ENCODE data around the gene MTA1. TPM values are rescaled to one million over a fixed set of nuclear protein-coding genes. Genes with fewer than 3 reads are reported as not detected.

MTA1 gene
- total RNA-seq, 4 donors from 2014 or later, result 34.3 to 75.0 (median 49.2) TPM

GRCh38 chr14:105503935-105504692, 84.5 kb downstream of the MTA1 start:
- TF ChIP-seq, protein P1, sequence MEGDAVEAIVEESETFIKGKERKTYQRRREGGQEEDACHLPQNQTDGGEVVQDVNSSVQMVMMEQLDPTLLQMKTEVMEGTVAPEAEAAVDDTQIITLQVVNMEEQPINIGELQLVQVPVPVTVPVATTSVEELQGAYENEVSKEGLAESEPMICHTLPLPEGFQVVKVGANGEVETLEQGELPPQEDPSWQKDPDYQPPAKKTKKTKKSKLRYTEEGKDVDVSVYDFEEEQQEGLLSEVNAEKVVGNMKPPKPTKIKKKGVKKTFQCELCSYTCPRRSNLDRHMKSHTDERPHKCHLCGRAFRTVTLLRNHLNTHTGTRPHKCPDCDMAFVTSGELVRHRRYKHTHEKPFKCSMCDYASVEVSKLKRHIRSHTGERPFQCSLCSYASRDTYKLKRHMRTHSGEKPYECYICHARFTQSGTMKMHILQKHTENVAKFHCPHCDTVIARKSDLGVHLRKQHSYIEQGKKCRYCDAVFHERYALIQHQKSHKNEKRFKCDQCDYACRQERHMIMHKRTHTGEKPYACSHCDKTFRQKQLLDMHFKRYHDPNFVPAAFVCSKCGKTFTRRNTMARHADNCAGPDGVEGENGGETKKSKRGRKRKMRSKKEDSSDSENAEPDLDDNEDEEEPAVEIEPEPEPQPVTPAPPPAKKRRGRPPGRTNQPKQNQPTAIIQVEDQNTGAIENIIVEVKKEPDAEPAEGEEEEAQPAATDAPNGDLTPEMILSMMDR (IDR thresholded peaks at IDR 0.05; ENCODE audit: low read depth), result no peak

DNA sequence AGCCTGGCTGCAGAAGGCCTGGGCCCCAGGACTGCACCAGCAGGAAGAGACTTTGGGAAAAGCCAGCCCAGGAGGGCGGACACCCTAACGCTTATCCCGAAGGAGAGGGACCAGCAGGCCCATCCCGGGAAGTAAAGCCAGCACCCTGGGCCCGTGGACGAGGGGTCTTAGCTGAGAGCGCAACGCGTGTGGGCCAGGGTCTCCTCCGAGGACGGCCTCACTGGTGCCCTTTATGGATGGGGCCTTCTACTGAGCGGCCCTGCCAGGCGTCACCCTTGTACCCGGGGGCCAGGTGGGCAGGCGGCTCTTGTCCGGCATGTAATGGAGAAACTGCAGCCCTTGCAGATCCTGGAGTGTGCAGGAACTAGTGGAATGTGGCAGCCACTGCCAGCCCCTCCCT, 85.5 kb downstream of the MTA1 start:
- TF ChIP-seq, protein P1 (IDR thresholded peaks at IDR 0.05; ENCODE audit: low read depth), result no peak

- TF ChIP-seq, protein P1 (IDR thresholded peaks at IDR 0.05; ENCODE audit: low read depth), result no peak
These were observed 87.6 kb downstream of the MTA1 start for GRCh38 chr14:105507247-105507646.

GRCh38 chr14:105508069-105508468, 88.4 kb downstream of the MTA1 start:
- TF ChIP-seq, protein P1 (IDR thresholded peaks at IDR 0.05; ENCODE audit: low read depth), result no peak

GRCh38 chr14:105508601-105509000, 89.0 kb downstream of the MTA1 start:
- TF ChIP-seq, protein P1 (IDR thresholded peaks at IDR 0.05; ENCODE audit: low read depth), result no peak

GRCh38 chr14:105517096-105517495, 97.5 kb downstream of the MTA1 start:
- TF ChIP-seq, protein P1 (IDR thresholded peaks at IDR 0.05; ENCODE audit: low read depth), result no peak

GRCh38 chr14:105519946-105520698, 100.5 kb downstream of the MTA1 start:
- TF ChIP-seq, protein P1 (IDR thresholded peaks at IDR 0.05; ENCODE audit: low read depth), result no peak

All from subcutaneous adipose tissue (tissue), 4 donors.